ENCODE measurements around the gene SOX18. TPM values are rescaled to one million over a fixed set of nuclear protein-coding genes. Genes with fewer than 3 reads are reported as not detected.
A peak's percentile ranks its signal among the peaks of the same experiment; 100 is the strongest.
"Not testable (repeated sequence)": the region's sequence is repeated elsewhere in the genome, so short reads cannot be mapped to it uniquely, and the experiment has no call there.

Gene SOX18
- total RNA-seq (2014; rRNA removed; shearing (Covaris generic)), result 0.19 TPM in 1 of 2 replicates, not detected in the other

DNA sequence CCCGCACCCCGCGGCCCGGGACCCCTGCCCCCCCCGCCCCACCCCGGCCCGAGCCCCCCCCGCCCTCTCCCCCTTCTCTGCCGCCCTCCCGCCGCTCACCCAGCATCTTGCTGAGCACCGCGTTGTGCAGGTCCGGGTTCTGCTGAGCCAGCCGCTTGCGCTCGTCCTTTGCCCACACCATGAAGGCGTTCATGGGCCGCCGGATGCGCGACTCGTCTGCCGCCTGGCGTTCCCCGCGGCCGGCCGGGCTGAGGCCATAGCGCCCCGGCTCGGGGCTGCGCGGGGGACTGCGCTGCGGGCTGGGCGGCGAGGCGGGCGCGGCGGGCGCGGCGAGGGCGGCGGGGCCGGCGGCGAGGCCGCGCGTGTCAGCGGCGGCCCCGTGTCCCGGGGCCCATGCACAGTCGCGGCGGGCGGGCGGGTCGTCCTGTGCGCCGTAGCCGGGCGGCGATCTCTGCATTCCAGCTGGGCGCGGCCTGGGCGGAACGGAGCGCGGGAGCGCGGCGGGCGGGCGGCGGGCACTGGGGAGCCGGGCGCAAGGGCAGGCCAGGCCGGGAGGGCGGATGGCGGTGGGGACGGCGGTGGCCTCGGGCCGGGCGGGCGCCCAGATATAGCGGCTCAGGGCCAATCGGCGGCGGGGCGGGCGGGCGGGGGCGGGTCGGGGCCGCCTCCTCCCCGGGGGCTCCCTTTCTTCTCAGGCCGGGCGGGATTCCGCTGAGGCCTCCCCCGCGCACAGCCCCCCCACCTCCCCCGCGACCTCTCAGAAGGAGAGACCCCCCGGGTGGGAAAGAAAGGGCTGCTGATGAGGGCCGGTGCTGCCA is at the start of gene SOX18:
SOX18 (minus strand) TSS at position 580 of the 818 bp plus-strand sequence; CDS start at position 457, 123 bp downstream.
- DNase-seq (ENCODE audit: low spot score), result no peak

- no peak for DNase-seq (ENCODE audit: low spot score)
Measured at GRCh38 chr20:64098471-64099013, 49.1 kb upstream of the SOX18 start.

GRCh38 chr20:64096535-64096934 is 47.1 kb upstream of the SOX18 start:
- DNase-seq (ENCODE audit: low spot score), result no peak

- no peak for DNase-seq (ENCODE audit: low spot score)
Measured at GRCh38 chr20:64095927-64096326, 46.5 kb upstream of the SOX18 start.

- DNase-seq (ENCODE audit: low spot score), result no peak
Measured at GRCh38 chr20:64095455-64095854, 46.0 kb upstream of the SOX18 start.

GRCh38 chr20:64093013-64093503 is 43.6 kb upstream of the SOX18 start:
- DNase-seq (ENCODE audit: low spot score), result no peak

DNA sequence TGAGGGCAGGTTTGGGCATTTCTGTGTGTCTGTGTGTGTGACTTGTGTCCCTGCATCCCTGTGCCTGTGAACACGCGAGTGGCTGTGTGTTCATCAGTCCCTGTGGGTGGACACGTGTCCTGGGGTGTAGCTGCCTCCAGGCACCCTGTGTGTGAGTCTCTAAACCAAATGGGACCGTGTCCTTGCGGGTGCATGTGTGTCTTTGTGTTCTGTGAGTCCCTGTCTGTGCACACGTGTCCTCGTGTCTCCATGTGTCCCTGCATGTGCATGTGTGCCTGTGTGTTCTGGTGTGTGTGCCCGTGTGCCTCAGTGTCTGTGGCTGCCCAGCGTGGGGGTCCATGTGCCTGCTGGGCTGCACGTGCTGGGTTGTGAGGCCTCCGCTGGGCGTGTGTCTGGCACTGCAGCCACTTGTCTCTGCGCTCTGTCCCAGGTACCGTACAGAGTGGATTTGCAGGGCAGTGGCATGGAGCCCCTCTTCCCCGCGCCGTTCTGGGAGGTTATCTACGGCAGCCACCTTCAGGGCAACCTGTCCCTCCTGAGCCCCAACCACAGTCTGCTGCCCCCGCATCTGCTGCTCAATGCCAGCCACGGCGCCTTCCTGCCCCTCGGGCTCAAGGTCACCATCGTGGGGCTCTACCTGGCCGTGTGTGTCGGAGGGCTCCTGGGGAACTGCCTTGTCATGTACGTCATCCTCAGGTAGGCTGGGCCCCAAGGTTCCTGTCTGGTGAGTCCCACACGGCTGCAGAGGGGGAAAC is 43.0 kb upstream of the SOX18 start:
- no peak for DNase-seq (ENCODE audit: low spot score)

DNA sequence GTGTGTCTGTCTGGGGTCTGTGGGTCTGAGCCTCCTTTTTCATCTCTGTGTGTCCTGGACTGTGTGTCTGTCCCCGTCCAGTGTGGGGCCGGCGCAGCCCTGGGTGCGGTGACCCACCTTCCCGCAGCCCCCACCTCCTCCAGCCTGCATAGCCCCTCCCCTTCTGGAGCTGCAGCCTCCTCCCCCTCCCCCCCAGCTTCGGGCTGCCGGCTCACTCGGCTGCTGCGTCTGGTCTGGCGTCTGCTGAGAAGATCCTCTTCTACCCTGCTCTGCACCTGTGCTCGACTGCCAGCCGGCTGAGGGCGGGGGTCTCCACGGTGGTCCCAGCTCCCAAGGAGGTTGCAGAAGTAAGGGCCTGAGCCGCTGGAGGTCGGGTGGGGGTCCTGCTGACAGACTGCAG is 42.3 kb upstream of the SOX18 start:
- no peak for DNase-seq (ENCODE audit: low spot score)

GRCh38 chr20:64091340-64091739 is 41.9 kb upstream of the SOX18 start:
- DNase-seq (ENCODE audit: low spot score), result no peak

DNA sequence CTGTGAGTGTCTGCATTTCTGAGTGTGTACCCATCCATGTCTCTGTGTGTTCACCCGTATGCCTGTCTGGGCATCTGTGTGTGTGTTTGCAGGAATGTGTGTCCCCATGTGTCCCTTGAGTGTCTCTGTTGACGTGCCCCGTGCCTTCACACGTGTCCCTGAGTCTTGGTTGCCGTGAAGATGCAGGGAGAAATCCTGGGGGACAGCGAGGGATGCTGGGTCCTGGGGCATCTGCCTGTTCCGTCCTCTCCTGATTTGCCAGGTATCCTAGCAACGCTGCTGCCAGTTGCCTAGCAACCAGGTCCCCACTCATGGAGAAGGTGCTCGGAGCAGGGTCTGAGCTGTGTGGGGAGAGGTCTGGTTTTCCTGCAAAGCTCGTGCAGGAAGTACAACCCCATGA is 40.7 kb upstream of the SOX18 start:
- DNase-seq (ENCODE audit: low spot score), result no peak

GRCh38 chr20:64088586-64088985 is 39.1 kb upstream of the SOX18 start:
- DNase-seq (ENCODE audit: low spot score), result not testable (repeated sequence)

GRCh38 chr20:64087226-64087825 is 37.9 kb upstream of the SOX18 start:
- DNase-seq (ENCODE audit: low spot score), result not testable (repeated sequence)

DNA sequence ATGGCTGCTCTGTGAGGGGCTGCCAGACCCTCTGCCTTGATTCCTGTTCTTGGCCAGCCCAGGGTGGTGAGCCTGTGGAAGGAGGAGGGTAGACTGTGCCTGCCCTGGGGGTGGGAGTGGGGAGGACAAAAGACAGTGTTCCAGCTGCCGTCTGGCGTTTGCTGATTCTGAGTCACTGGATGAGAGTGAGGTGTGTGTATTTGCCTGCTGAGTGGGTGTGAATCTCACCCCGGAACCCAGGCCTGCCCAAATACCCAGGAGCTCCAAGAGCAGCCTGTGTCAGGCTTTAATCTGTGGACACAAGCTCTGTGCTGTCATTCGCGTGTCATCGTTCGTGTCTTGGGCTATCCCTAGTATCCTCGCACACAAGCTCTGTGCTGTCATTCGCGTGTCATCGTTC is 37.4 kb upstream of the SOX18 start:
- no peak for DNase-seq (ENCODE audit: low spot score)

DNA sequence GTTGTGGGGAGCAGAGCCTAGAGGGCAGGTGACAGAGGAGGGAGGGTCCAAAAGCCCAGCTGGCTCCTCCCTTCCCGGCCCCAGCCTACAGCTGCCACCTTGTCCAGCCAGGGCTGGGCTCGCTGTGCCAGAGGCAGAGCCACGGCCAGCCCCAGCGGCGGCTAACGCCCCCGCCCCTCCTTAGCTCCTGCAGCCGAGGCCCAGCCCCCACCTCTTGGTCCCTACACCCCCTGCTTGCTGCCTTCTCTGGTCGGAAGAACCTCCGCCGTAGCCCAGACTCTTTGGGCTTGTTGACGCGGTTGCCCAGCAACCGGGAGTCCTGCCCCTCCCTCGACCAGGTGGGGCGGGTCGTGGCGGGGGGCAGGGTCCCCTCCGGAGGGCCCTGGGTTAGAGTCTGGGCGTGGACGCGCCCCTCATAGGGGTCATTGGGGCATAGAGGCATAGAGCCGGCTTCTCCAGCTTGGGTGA is 35.3 kb upstream of the SOX18 start:
- no peak for DNase-seq (ENCODE audit: low spot score)

DNA sequence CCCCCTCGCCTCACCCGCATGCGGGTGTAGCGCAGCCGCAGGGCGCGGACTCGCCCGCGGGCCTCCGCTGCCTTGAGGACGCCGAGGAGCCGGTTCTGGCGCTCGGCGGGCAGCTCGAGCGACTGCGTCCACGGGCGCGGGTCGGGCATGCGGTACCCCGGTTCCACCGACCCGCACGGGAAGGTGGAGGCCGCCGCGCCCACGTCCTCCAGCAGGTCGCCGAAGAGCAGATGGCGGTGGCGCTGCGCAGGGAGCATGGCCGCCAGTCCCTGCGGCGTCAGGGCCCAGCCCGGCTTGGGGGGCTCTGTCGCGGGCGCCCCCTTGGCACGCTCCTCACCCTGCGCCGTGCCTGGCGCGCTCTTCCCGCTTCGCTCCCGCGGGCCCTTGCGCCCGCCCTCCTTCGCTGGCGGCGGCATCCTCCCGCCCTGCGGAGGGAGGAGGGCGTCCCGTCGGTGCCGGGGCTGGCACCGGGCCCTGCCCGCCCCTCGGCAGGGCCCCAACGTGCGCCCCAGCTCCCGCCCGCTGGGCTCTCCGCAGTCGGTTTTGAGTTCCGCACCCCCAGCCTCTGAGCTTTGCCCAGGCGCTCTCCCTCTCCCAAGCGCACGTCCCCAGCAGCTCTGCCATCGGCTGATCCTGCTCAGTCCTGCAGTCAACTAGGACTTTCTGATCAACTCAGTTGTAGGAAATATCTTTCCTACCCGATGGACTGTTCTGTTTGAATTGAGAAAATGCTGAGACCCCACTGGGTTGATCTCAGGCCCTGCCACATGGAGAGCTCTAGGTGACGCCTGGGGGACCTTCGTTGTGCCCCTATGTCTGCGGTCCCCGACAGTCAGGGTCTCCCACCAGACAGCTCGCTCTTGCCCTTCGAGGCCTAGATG is 34.6 kb upstream of the SOX18 start, which contains the start of gene LKAAEAR1:
LKAAEAR1 (minus strand) TSS at position 595 of the 881 bp plus-strand sequence; CDS start at position 416, 179 bp downstream.
- no peak for DNase-seq (ENCODE audit: low spot score)

DNA sequence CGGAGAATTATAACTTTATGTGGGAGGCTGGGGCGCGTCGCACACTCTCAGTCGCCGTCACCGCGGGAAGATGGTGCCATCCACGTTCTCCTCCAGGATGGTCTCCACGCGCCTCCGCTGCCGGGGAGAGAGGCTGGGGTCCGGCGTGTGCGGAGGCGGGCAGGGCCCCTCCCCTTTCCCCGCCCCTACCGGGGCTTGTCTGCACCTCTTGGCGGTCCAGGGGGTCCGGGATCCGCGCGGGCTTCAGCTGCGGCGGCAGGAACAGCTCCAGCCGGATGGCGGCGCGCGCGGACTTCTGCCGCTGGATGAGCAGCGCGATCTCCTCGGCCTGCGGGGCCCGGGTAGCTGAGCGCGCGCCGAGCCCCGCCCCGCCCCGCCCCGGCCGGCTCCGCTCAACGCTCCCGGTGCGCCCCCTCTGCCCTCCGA is 34.0 kb upstream of the SOX18 start:
- peak; percentile 54 for DNase-seq (ENCODE audit: low spot score)

- DNase-seq (ENCODE audit: low spot score), result no peak
Measured at GRCh38 chr20:64082820-64083377, 33.5 kb upstream of the SOX18 start.

- no peak for DNase-seq (ENCODE audit: low spot score)
Measured at GRCh38 chr20:64082126-64082731, 32.8 kb upstream of the SOX18 start.

GRCh38 chr20:64081624-64081964 is 32.2 kb upstream of the SOX18 start:
- DNase-seq (ENCODE audit: low spot score), result no peak

All from H4 (cell line).